Measurements from ENCODE around the gene MIS18BP1.
A peak's percentile ranks its signal among the peaks of the same experiment; 100 is the strongest.
"Not testable (repeated sequence)": the region's sequence is repeated elsewhere in the genome, so short reads cannot be mapped to it uniquely, and the experiment has no call there.

MIS18BP1 gene

GRCh38 chr14:45253070-45253753, at the start of gene MIS18BP1:
Gene MIS18BP1 (minus strand): TSS chr14:45253202. CDS start chr14:45247286, 5,916 bp downstream.
- peak; percentile 91 to 92 for DNase-seq (ENCODE audit: low read depth in 2 of 2)

GRCh38 chr14:45298423-45299117, 45.6 kb upstream of the MIS18BP1 start:
- no peak for DNase-seq (ENCODE audit: low read depth in 2 of 2)

DNA sequence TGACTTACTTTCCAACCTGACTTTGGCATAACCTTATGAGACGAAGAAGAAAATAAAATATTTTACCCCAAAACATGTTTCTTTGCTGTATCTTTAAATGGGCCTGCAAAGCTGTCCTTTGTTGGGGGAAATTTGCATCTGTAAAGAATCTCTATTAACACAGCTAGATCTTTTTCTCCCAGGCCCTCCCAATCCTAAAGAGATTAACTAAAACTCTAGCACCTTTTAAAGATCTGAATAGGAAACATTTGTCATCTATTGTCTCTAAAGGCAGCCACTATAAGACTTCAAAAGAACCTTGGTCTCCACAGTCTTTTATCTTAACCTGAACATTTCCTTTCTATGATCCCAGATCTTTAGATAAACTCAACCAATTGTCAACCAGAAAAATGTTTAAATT, 41.8 kb upstream of the MIS18BP1 start:
- DNase-seq (ENCODE audit: low read depth in 2 of 2) = not testable (repeated sequence)

GRCh38 chr14:45290547-45290946, 37.5 kb upstream of the MIS18BP1 start:
- DNase-seq (ENCODE audit: low read depth in 2 of 2) = no peak

- no peak for DNase-seq (ENCODE audit: low read depth in 2 of 2)
These were observed 34.6 kb upstream of the MIS18BP1 start for GRCh38 chr14:45287610-45288009.

DNA sequence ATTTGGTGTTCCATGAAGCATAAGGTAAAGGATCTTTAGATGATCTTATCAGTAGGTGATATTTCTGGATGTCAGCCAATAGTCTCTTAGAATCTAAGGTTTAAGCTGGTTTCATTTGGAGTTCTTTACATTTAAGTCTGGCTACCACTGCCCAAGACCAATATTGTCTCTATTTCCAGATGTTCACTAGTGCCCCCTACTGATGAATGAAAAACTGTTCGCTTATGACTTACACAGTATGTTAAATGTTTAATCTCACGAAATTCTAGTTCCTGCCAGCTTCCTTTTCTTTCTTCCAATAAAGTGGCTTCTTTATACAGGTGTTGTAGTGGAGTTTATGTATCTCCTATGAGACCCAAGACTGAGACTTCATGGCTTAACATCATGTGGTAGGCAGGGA, 31.8 kb upstream of the MIS18BP1 start:
- DNase-seq (ENCODE audit: low read depth in 2 of 2) = no peak

GRCh38 chr14:45281731-45282400, 28.9 kb upstream of the MIS18BP1 start:
- not testable (repeated sequence) for DNase-seq (ENCODE audit: low read depth in 2 of 2)

DNA sequence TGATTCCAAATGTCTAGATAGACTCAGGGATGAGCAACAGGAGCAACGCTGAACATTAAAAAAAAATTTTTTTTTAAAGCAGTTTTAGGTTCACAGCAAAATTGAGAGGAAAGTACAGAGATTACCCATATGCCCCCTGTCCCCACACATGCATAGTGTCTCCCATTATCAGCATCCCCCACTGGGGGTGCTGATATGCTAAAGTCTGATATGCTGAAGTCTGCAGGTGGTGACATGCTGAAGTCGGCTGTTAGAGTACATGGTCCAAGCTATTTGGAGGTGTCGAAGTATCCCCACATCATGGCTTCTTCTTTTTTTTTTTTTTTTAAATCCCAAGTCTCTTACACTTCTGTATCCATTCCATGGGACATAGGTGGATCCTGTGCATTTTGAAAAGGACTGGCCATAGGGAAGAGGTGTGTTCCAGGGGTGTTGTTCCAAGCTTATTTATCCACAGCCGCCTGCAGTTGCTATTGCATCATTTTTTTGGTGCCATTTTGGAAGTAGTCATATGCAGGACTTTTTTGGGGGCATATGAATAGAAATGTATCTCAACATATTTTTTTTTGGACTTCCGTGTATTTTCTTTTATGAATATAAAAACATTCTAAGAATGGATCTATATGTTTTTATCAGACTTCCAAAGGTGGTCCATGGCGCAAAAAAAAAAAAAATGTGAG, 19.0 kb upstream of the MIS18BP1 start:
- DNase-seq (ENCODE audit: low read depth in 2 of 2) = no peak

DNA sequence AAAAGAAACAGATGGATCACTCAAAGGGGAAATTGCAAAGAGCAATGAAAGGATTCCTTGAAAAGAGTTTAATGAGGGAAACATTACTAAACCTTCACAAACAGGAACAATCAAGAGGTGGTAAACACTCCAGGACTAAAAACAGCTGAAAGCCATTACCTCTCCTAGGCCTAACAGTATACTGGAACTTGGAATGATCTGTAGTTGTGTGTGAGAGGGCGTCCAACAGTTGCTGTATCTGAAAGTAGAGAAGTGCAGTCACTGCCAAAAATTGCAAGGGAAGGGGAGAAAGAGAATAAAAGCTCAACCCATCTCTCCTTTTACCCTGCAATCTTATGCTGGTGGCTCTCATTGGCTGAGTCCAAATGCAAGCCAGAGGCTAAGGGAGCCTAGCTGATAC, 17.0 kb upstream of the MIS18BP1 start:
- DNase-seq (ENCODE audit: low read depth in 2 of 2) = no peak

- DNase-seq (ENCODE audit: low read depth in 2 of 2) = no peak
These were observed 14.1 kb upstream of the MIS18BP1 start for GRCh38 chr14:45267071-45267470.

GRCh38 chr14:45262637-45263036, 9.6 kb upstream of the MIS18BP1 start:
- DNase-seq (ENCODE audit: low read depth in 2 of 2) = no peak

GRCh38 chr14:45261209-45261608, 8.2 kb upstream of the MIS18BP1 start:
- no peak for DNase-seq (ENCODE audit: low read depth in 2 of 2)

DNA sequence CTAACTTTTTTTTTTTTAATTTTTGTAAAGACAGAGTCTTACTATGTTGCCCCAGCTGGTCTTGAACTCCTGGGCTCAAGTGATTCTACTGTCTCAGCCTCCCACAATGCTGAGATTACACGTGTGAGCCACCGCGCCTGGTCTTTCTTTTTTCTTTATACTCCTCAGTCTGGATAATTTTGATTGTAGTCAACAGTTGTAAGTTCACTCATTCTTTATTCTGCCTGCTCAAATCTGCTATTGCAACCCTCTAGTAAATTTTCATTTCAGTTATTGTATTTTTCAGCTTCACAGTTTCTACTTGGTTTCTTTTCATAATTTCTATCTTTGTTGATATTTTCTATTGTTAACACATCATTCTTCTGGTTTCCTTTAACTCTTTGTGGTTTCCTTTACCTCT, 5.8 kb upstream of the MIS18BP1 start:
- DNase-seq (ENCODE audit: low read depth in 2 of 2) = no peak

DNA sequence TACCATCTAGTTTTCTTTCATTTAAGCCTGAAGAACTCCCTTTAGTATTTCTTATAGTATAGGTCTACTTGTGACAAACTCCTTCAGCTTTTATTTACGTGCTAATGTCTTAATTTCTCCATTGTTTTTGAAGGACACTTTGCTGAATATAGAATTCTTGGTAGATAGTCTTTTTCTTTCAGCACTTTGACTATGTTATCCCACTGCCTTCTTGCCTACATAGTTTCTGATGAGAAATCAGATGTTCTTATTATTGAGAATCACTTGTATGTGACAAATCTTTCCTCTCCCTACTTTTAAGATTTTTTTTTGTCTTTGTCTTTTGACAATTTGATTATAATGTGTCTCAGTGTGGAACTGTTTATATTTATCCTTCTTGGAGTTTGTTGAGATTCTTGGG, 5.1 kb upstream of the MIS18BP1 start:
- no peak for DNase-seq (ENCODE audit: low read depth in 2 of 2)

- no peak for DNase-seq (ENCODE audit: low read depth in 2 of 2)
These were observed 1.8 kb upstream of the MIS18BP1 start for GRCh38 chr14:45254771-45255170.

- DNase-seq (ENCODE audit: low read depth in 2 of 2) = no peak
These were observed 830 bp upstream of the MIS18BP1 start for GRCh38 chr14:45253754-45254310.

- no peak for DNase-seq (ENCODE audit: low read depth in 2 of 2)
These were observed 484 bp downstream of the MIS18BP1 start for GRCh38 chr14:45252366-45253069.

DNA sequence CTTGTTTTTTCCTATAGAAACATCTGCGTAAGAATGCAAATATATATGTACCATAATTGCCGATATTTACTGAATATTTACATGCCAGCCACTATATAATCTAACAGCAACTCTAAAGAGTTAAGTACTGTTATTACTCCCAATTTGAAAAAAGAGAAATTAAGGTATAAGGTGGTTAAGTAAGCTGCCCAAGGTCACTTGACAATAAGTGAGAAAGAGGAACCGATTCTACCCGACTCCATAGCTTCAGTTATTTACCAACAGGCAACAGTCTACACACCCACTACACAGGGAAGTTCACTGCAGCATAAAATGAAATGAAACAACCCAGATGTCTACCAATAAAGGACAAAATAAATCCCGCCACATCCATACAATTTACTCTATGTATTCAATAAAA, 1.1 kb downstream of the MIS18BP1 start:
- DNase-seq (ENCODE audit: low read depth in 2 of 2) = no peak

DNA sequence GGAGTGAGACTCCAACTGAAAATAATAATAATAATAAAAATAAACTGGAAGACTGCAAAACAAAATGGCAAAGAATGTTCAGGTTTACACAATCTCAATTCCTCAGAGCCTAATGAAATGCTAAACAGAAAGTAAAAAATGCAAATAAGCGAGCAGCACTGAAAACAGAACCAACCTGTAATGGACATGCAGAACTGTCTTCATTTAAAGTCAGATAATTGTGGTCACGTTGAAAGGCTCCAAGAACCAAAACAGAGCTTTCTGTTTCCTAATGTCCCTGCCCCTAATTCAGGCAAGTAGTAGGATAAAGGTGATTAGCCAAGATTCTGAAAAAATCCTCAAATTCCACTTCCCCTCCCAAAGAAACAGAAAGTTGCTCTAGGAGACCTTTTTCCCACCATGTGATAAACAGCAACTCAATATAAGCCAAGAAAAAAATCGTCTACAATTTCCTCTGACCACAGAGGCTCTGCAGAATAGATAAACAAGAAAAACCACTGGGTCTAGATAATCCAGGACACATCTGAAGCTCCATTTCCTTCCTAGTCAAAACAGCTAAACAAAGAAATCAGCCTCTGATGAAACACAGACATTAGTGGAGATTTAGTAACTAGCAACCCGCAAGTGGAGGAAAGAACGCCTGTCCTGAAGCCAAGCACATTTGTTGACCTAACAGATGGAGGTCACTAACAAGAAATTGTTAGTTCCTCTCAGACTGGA, 3.0 kb downstream of the MIS18BP1 start:
- no peak for DNase-seq (ENCODE audit: low read depth in 2 of 2)

DNA sequence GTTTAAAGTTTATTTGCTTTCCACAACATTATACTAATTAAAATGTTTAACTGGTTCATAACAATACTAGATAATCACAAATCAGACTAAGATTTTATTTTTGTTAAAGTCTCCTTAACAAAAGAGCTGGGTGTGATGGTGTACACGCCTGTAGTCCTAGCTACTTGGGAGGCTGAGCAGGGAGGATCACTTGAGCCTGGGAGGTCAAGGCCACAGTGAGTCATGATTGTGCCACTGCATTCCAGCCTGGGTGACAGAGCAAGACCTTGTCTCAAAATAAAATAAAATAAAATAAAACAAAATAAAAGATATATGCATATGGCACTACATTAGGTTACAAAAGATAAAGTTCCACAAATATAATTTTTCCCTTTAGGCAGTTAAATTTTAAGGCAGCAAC, 5.6 kb downstream of the MIS18BP1 start:
- no peak for DNase-seq (ENCODE audit: low read depth in 2 of 2)

DNA sequence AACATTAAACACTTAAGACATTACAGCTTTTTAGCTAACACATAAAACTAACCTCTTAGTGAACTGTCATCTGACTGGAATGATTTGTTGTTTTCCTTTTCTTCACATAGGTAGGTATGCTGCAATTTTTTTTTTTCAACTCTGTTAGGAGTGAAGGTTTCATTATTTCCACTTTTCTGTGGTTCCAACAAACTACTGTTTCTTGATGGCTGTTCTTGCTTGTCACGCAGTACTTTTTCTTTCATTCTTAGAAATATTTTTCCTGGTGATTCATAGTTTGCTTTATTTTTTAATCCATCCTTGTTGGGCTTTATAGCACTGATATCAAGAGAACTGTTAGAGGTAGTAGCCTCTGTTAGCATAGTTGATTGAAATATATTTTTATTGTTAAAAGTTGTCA, 6.3 kb downstream of the MIS18BP1 start:
- DNase-seq (ENCODE audit: low read depth in 2 of 2) = no peak
